ENCODE data around the gene CMTM3. TPM values are rescaled to one million over a fixed set of nuclear protein-coding genes. Genes with fewer than 3 reads are reported as not detected.
"Not testable (repeated sequence)": the region's sequence is repeated elsewhere in the genome, so short reads cannot be mapped to it uniquely, and the experiment has no call there.

Gene CMTM3
- total RNA-seq, result 24.0 TPM

- DNase-seq (ENCODE audit: low read depth in 2 of 3, low spot score in 2 of 3), result peak; percentile 52 to 78 (median 71)
These were observed at the start of gene CMTM3 for GRCh38 chr16:66604376-66605176. CMTM3 (plus strand) TSS chr16:66604704; CDS start chr16:66604806, 102 bp downstream.

- no peak for DNase-seq (ENCODE audit: low read depth in 2 of 3, low spot score in 2 of 3)
These were observed 44.4 kb upstream of the CMTM3 start for GRCh38 chr16:66560107-66560506.

- no peak for DNase-seq (ENCODE audit: low read depth in 2 of 3, low spot score in 2 of 3)
These were observed 43.0 kb upstream of the CMTM3 start for GRCh38 chr16:66561381-66562080.

GRCh38 chr16:66562409-66562808 is 42.1 kb upstream of the CMTM3 start:
- DNase-seq (ENCODE audit: low read depth in 2 of 3, low spot score in 2 of 3), result no peak

- peak in 1 of 3 donors; percentile 36 for DNase-seq (ENCODE audit: low read depth in 2 of 3, low spot score in 2 of 3)
These were observed 41.5 kb upstream of the CMTM3 start for GRCh38 chr16:66562986-66563385.

- DNase-seq (ENCODE audit: low read depth in 2 of 3, low spot score in 2 of 3), result no peak
These were observed 40.8 kb upstream of the CMTM3 start for GRCh38 chr16:66563574-66564334.

GRCh38 chr16:66566051-66566901 is 38.2 kb upstream of the CMTM3 start, which contains the start of gene CMTM1:
CMTM1 (plus strand) TSS chr16:66566439; CDS start chr16:66566514, 75 bp downstream.
- DNase-seq (ENCODE audit: low read depth in 2 of 3, low spot score in 2 of 3), result no peak

- not testable (repeated sequence) for DNase-seq (ENCODE audit: low read depth in 2 of 3, low spot score in 2 of 3)
These were observed 37.2 kb upstream of the CMTM3 start for GRCh38 chr16:66567270-66567669.

GRCh38 chr16:66568355-66568754 is 36.1 kb upstream of the CMTM3 start:
- no peak for DNase-seq (ENCODE audit: low read depth in 2 of 3, low spot score in 2 of 3)

- DNase-seq (ENCODE audit: low read depth in 2 of 3, low spot score in 2 of 3), result no peak
These were observed 35.4 kb upstream of the CMTM3 start for GRCh38 chr16:66569131-66569530.

- no peak for DNase-seq (ENCODE audit: low read depth in 2 of 3, low spot score in 2 of 3)
These were observed 34.6 kb upstream of the CMTM3 start for GRCh38 chr16:66569827-66570405.

GRCh38 chr16:66572356-66572755 is 32.1 kb upstream of the CMTM3 start:
- DNase-seq (ENCODE audit: low read depth in 2 of 3, low spot score in 2 of 3), result no peak

GRCh38 chr16:66574081-66574480 is 30.4 kb upstream of the CMTM3 start:
- no peak for DNase-seq (ENCODE audit: low read depth in 2 of 3, low spot score in 2 of 3)

- no peak for DNase-seq (ENCODE audit: low read depth in 2 of 3, low spot score in 2 of 3)
These were observed 30.0 kb upstream of the CMTM3 start for GRCh38 chr16:66574531-66574930.

- no peak for DNase-seq (ENCODE audit: low read depth in 2 of 3, low spot score in 2 of 3)
These were observed 29.4 kb upstream of the CMTM3 start for GRCh38 chr16:66575060-66575459.

GRCh38 chr16:66576296-66576695 is 28.2 kb upstream of the CMTM3 start:
- no peak for DNase-seq (ENCODE audit: low read depth in 2 of 3, low spot score in 2 of 3)

GRCh38 chr16:66578651-66579531 is 25.6 kb upstream of the CMTM3 start, which contains the start of gene CMTM2:
CMTM2 (plus strand) TSS chr16:66579463; CDS start chr16:66579608, 145 bp downstream.
- DNase-seq (ENCODE audit: low read depth in 2 of 3, low spot score in 2 of 3), result peak in 2 of 3 donors; percentile 83 to 95

- no peak for DNase-seq (ENCODE audit: low read depth in 2 of 3, low spot score in 2 of 3)
These were observed 23.8 kb upstream of the CMTM3 start for GRCh38 chr16:66580605-66581209.

Measured in hematopoietic multipotent progenitor cell (in vitro differentiated cells).